HepG2 (cell line): Measurements from ENCODE around the gene ESPN. TPM values are rescaled to one million over a fixed set of nuclear protein-coding genes. Genes with fewer than 3 reads are reported as not detected.

ENCODE experiments used
- ARNT ChIP-seq: fragments of 450-650 bp; IDR thresholded peaks from 2 replicates; pipeline ENCODE4 v1.6.1; 2017
- FIP1L1 ChIP-seq: fragments of 200-400 bp; formaldehyde crosslinking; IDR thresholded peaks from 2 replicates; pipeline ENCODE4 v1.6.1; 2018; ENCODE audit warnings: low read depth, mild to moderate bottlenecking, low read length, moderate library complexity, borderline replicate concordance; ENCODE audit not compliant: insufficient read depth
- GTF3A ChIP-seq: sonication (generic); formaldehyde crosslinking; conservative IDR thresholded peaks from 2 replicates; pipeline ENCODE4 v1.4.0; 2020; ENCODE audit warnings: mild to moderate bottlenecking, missing genetic modification reagents
- HDAC1 ChIP-seq: sonication (generic); formaldehyde crosslinking; IDR thresholded peaks from 2 replicates; pipeline ENCODE4 v1.5.1; 2020; ENCODE audit warnings: mild to moderate bottlenecking, missing genetic modification reagents
- KDM3A ChIP-seq: IDR thresholded peaks from 2 replicates; pipeline ENCODE4 v1.6.1; 2018; ENCODE audit warnings: low read depth, missing compliant biosample characterization
- PAWR ChIP-seq: sonication (generic); formaldehyde crosslinking; IDR thresholded peaks from 2 replicates; pipeline ENCODE4 v1.4.0; 2020; ENCODE audit warnings: missing genetic modification reagents, mild to moderate bottlenecking, borderline replicate concordance
- PHF20 ChIP-seq: sonication (generic); formaldehyde crosslinking; IDR thresholded peaks from 2 replicates; pipeline ENCODE4 v1.5.0; 2020; ENCODE audit warnings: mild to moderate bottlenecking, missing genetic modification reagents
- ZNF354B ChIP-seq: sonication (generic); formaldehyde crosslinking; IDR thresholded peaks from 2 replicates; pipeline ENCODE4 v1.8.0; 2022; ENCODE audit warnings: mild to moderate bottlenecking, missing genetic modification reagents
- polyA plus RNA-seq, 8 experiments: library from polyadenylated mRNA; depleted of rRNA in 3 of 8; stranded (reverse) in 7 of 8; unstranded in 1 of 8; fragments of >200 nt; fragmentation: Illumina TruSeq in 4 of 8; extraction: Trizol in 4 of 8; gene quantifications; 2 replicates each; pipeline versions ENCODE4 v1.2.1 to v1.2.3, GENCODE V29; 2011 to 2016; ENCODE audit warnings: low read depth in 4 of 8, missing spikeins in 1 of 8, mixed read lengths in 1 of 8; ENCODE audit not compliant: insufficient read depth in 1 of 8
- total RNA-seq, 5 experiments: library from RNA; depleted of rRNA; stranded (reverse); fragments of >200 nt; fragmentation: Illumina TruSeq; extraction: Trizol; gene quantifications; 2 replicates each; pipeline ENCODE4 v1.2.3, GENCODE V29; 2016; ENCODE audit warnings: low read depth in 1 of 5
- TF ChIP-seq, protein P1 (sequence below): sonication (generic); formaldehyde crosslinking; IDR thresholded peaks from 2 replicates; pipeline ENCODE4 v1.4.0; 2020; ENCODE audit warnings: missing genetic modification reagents, borderline replicate concordance
- TF ChIP-seq, protein P2 (sequence below): sonication (generic); formaldehyde crosslinking; IDR thresholded peaks from 2 replicates; pipeline ENCODE4 v1.4.0; 2020; ENCODE audit warnings: missing genetic modification reagents
- TF ChIP-seq, protein P3 (sequence below): IDR thresholded peaks from 2 replicates; pipeline ENCODE4 v1.6.1; 2016; ENCODE audit warnings: low read depth, missing genetic modification reagents, missing compliant biosample characterization
- TF ChIP-seq, protein P4 (sequence below): sonication (generic); formaldehyde crosslinking; IDR thresholded peaks from 2 replicates; pipeline ENCODE4 v1.5.1; 2020; ENCODE audit warnings: mild to moderate bottlenecking, missing genetic modification reagents, moderate library complexity

Gene ESPN
- total and polyA plus RNA-seq, 2 of the 13 experiments (the other 11 are each of a cell fraction or from before 2014, with no cell fraction given) = 48.6 to 54.2 TPM

DNA sequence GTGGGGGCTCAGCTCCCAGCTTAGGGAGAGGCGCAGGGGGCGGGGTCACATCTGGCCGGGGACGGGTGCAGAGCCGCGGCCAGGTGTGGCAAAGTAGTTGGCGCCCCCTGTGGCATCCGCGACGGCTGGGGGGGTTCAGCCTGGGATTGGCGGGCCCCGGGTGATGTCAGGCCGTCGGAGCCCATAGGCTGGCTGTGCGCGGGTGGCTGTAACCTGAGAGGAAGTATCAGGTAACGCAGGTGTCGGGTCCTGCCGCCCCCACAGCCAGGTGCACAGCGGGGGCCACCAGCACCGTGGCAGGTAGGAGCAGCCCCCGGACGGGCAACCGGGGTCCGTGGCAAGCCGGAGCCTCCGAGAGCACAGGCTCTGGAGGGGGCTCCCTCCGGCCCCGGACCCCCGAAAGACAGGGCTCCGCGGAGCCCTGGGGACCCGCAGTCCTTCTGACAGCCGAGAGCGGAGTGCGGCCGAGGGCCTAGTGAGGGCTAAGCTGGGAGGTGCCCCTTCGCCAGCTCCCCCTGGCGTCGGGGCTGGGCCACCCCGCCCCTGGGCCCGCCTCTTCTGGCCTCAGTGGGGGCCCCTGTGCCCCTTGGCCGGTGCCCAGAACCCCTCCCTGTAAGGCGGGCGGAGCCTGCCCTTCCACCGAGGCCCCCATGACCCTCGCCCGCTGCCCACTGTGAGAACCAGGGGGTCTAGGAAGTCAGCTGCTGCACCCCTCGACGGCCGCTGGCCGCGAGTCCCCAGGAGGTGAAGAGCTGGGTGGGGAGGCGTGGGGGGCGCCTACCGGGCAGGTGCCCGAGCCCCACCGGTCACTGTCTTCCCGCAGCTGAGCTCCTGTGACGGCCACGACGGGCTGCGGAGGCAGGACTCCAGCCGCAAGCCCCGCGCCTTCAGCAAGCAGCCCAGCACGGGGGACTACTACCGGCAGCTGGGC lies 23.5 kb downstream of the ESPN start (continued):
- TF ChIP-seq, protein P1, sequence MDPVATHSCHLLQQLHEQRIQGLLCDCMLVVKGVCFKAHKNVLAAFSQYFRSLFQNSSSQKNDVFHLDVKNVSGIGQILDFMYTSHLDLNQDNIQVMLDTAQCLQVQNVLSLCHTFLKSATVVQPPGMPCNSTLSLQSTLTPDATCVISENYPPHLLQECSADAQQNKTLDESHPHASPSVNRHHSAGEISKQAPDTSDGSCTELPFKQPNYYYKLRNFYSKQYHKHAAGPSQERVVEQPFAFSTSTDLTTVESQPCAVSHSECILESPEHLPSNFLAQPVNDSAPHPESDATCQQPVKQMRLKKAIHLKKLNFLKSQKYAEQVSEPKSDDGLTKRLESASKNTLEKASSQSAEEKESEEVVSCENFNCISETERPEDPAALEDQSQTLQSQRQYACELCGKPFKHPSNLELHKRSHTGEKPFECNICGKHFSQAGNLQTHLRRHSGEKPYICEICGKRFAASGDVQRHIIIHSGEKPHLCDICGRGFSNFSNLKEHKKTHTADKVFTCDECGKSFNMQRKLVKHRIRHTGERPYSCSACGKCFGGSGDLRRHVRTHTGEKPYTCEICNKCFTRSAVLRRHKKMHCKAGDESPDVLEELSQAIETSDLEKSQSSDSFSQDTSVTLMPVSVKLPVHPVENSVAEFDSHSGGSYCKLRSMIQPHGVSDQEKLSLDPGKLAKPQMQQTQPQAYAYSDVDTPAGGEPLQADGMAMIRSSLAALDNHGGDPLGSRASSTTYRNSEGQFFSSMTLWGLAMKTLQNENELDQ (CRISPR knock-in tag) = no peak
- TF ChIP-seq ARNT = no peak
- TF ChIP-seq FIP1L1 = no peak; the same call in 1 of the 2 replicates
- no peak for TF ChIP-seq ZNF354B (CRISPR knock-in tag)
- TF ChIP-seq GTF3A (CRISPR knock-in tag) = peak; percentile 71; the same call in 1 of the 2 replicates
- TF ChIP-seq HDAC1 = peak; percentile 80
- TF ChIP-seq PHF20 (CRISPR knock-in tag) = no peak
- no peak; the same call in 1 of the 2 replicates for TF ChIP-seq PAWR (CRISPR knock-in tag)
- TF ChIP-seq, protein P2, sequence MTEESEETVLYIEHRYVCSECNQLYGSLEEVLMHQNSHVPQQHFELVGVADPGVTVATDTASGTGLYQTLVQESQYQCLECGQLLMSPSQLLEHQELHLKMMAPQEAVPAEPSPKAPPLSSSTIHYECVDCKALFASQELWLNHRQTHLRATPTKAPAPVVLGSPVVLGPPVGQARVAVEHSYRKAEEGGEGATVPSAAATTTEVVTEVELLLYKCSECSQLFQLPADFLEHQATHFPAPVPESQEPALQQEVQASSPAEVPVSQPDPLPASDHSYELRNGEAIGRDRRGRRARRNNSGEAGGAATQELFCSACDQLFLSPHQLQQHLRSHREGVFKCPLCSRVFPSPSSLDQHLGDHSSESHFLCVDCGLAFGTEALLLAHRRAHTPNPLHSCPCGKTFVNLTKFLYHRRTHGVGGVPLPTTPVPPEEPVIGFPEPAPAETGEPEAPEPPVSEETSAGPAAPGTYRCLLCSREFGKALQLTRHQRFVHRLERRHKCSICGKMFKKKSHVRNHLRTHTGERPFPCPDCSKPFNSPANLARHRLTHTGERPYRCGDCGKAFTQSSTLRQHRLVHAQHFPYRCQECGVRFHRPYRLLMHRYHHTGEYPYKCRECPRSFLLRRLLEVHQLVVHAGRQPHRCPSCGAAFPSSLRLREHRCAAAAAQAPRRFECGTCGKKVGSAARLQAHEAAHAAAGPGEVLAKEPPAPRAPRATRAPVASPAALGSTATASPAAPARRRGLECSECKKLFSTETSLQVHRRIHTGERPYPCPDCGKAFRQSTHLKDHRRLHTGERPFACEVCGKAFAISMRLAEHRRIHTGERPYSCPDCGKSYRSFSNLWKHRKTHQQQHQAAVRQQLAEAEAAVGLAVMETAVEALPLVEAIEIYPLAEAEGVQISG (CRISPR knock-in tag) = peak; percentile 47; the same call in 1 of the 2 replicates
- TF ChIP-seq, protein P3, sequence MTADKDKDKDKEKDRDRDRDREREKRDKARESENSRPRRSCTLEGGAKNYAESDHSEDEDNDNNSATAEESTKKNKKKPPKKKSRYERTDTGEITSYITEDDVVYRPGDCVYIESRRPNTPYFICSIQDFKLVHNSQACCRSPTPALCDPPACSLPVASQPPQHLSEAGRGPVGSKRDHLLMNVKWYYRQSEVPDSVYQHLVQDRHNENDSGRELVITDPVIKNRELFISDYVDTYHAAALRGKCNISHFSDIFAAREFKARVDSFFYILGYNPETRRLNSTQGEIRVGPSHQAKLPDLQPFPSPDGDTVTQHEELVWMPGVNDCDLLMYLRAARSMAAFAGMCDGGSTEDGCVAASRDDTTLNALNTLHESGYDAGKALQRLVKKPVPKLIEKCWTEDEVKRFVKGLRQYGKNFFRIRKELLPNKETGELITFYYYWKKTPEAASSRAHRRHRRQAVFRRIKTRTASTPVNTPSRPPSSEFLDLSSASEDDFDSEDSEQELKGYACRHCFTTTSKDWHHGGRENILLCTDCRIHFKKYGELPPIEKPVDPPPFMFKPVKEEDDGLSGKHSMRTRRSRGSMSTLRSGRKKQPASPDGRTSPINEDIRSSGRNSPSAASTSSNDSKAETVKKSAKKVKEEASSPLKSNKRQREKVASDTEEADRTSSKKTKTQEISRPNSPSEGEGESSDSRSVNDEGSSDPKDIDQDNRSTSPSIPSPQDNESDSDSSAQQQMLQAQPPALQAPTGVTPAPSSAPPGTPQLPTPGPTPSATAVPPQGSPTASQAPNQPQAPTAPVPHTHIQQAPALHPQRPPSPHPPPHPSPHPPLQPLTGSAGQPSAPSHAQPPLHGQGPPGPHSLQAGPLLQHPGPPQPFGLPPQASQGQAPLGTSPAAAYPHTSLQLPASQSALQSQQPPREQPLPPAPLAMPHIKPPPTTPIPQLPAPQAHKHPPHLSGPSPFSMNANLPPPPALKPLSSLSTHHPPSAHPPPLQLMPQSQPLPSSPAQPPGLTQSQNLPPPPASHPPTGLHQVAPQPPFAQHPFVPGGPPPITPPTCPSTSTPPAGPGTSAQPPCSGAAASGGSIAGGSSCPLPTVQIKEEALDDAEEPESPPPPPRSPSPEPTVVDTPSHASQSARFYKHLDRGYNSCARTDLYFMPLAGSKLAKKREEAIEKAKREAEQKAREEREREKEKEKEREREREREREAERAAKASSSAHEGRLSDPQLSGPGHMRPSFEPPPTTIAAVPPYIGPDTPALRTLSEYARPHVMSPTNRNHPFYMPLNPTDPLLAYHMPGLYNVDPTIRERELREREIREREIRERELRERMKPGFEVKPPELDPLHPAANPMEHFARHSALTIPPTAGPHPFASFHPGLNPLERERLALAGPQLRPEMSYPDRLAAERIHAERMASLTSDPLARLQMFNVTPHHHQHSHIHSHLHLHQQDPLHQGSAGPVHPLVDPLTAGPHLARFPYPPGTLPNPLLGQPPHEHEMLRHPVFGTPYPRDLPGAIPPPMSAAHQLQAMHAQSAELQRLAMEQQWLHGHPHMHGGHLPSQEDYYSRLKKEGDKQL (CRISPR knock-in tag) = no peak
- no peak for TF ChIP-seq KDM3A (CRISPR knock-in tag)
- TF ChIP-seq, protein P4, sequence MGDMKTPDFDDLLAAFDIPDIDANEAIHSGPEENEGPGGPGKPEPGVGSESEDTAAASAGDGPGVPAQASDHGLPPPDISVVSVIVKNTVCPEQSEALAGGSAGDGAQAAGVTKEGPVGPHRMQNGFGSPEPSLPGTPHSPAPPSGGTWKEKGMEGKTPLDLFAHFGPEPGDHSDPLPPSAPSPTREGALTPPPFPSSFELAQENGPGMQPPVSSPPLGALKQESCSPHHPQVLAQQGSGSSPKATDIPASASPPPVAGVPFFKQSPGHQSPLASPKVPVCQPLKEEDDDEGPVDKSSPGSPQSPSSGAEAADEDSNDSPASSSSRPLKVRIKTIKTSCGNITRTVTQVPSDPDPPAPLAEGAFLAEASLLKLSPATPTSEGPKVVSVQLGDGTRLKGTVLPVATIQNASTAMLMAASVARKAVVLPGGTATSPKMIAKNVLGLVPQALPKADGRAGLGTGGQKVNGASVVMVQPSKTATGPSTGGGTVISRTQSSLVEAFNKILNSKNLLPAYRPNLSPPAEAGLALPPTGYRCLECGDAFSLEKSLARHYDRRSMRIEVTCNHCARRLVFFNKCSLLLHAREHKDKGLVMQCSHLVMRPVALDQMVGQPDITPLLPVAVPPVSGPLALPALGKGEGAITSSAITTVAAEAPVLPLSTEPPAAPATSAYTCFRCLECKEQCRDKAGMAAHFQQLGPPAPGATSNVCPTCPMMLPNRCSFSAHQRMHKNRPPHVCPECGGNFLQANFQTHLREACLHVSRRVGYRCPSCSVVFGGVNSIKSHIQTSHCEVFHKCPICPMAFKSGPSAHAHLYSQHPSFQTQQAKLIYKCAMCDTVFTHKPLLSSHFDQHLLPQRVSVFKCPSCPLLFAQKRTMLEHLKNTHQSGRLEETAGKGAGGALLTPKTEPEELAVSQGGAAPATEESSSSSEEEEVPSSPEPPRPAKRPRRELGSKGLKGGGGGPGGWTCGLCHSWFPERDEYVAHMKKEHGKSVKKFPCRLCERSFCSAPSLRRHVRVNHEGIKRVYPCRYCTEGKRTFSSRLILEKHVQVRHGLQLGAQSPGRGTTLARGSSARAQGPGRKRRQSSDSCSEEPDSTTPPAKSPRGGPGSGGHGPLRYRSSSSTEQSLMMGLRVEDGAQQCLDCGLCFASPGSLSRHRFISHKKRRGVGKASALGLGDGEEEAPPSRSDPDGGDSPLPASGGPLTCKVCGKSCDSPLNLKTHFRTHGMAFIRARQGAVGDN = peak; percentile 49
